ENCODE measurements around the gene PARP15. TPM values are rescaled to one million over a fixed set of nuclear protein-coding genes. Genes with fewer than 3 reads are reported as not detected.

PARP15 gene
- total RNA-seq, 1 experiment from 2014 or later, result 0.24 TPM

DNA sequence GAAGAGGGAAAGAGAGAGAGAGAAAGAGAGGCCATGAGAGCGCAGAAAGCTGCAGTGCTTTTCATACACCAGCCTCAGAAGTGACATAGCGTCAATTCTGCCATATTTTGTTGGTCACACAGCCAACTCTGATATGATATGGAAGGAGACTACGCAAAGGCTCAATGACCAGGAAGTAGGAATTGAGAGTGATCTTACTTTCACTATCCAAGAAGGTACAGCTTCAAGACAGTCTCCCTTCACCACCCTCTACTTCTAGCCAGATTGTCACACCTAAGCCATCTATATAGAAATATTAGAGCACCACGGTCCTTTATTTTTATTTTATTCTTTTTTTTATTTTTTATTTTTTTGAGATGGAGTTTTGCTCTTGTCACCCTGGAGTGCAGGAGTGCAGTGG lies 21.1 kb downstream of the PARP15 start:
- Mint-ChIP-seq H3K36me3 (ENCODE audit: insufficient read depth in 1 of 3, low read depth in 3 of 3) (no peaks in the 10 kb centered on the region; a peak in 1 of 7 replicates), H3K9me3 (no peaks in the 10 kb centered on the region), H3K4me3 (no peak overlapping the region), H3K27me3 (ENCODE audit: low read depth) (no peaks in the 10 kb centered on the region), H3K4me1 (peaks cover 0 to 4% of the 10 kb centered on the region in 2 experiments; a peak in 1 of 4 replicates), H3K27ac (no peak overlapping the region)
- H2BK12ac ChIP-seq (ENCODE audit: insufficient read length, low read depth, low read length), result no peak overlapping the region
- H3K4me1 ChIP-seq (ENCODE audit: insufficient read depth, low read length), result no peaks in the 10 kb centered on the region
- no peak overlapping the region for H4K91ac ChIP-seq (ENCODE audit: insufficient read length, low read depth, low read length)
- H3K9me3 ChIP-seq (ENCODE audit: control insufficient read depth, low read depth, low read length), result no peaks in the 10 kb centered on the region
- H3K14ac ChIP-seq (ENCODE audit: insufficient read depth, low read length), result no peak overlapping the region
- no peak overlapping the region for H3K27ac ChIP-seq (ENCODE audit: insufficient read length, low read depth, low read length)
- no peak overlapping the region for H3T11ph ChIP-seq (ENCODE audit: low read length)
- no peak overlapping the region for H2AFZ ChIP-seq (ENCODE audit: low read length)
- H4K8ac ChIP-seq (replicated peaks; ENCODE audit: insufficient read length, low read depth, low read length), result no peak overlapping the region
- TF ChIP-seq, protein P1, sequence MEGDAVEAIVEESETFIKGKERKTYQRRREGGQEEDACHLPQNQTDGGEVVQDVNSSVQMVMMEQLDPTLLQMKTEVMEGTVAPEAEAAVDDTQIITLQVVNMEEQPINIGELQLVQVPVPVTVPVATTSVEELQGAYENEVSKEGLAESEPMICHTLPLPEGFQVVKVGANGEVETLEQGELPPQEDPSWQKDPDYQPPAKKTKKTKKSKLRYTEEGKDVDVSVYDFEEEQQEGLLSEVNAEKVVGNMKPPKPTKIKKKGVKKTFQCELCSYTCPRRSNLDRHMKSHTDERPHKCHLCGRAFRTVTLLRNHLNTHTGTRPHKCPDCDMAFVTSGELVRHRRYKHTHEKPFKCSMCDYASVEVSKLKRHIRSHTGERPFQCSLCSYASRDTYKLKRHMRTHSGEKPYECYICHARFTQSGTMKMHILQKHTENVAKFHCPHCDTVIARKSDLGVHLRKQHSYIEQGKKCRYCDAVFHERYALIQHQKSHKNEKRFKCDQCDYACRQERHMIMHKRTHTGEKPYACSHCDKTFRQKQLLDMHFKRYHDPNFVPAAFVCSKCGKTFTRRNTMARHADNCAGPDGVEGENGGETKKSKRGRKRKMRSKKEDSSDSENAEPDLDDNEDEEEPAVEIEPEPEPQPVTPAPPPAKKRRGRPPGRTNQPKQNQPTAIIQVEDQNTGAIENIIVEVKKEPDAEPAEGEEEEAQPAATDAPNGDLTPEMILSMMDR (conservative IDR thresholded peaks at IDR 0.05), result no peak
- H3K79me2 ChIP-seq (ENCODE audit: insufficient read depth, low read length), result no peaks in the 10 kb centered on the region
- no peak overlapping the region for H2BK15ac ChIP-seq (ENCODE audit: low read depth, low read length)
- H2BK120ac ChIP-seq (ENCODE audit: low read depth, low read length, poor library complexity, severe bottlenecking), result no peak overlapping the region
- no peak overlapping the region for H3K23ac ChIP-seq (ENCODE audit: insufficient read length, low read depth, low read length)
- no peaks in the 10 kb centered on the region for H4K20me1 ChIP-seq (ENCODE audit: control insufficient read depth, insufficient read depth, insufficient read length)
- H4K5ac ChIP-seq (ENCODE audit: insufficient read length, low read depth, low read length), result no peak overlapping the region
- H2AK5ac ChIP-seq (ENCODE audit: insufficient read length, low read length), result no peak overlapping the region
- H3K56ac ChIP-seq (ENCODE audit: insufficient read length, low read depth, low read length), result no peak overlapping the region
- WGBS (ENCODE audit: extremely low coverage, insufficient read length, low lambda C conversion rate), result no CpG with 5 or more reads among the region's 4 CpGs
- no peak overlapping the region for H3K4me2 ChIP-seq (ENCODE audit: insufficient read depth, insufficient read length, low read length)
- no peak for DNase-seq
- H2BK5ac ChIP-seq (ENCODE audit: insufficient read length, low read length), result no peak overlapping the region
- no peak overlapping the region for H3K18ac ChIP-seq (ENCODE audit: insufficient read length, low read depth, low read length)
- H3K79me1 ChIP-seq (ENCODE audit: insufficient read depth, low read depth, low read length, poor library complexity, severe bottlenecking), result no peaks in the 10 kb centered on the region
- no peaks in the 10 kb centered on the region for H3K23me2 ChIP-seq (ENCODE audit: insufficient read length, low read depth, low read length, poor library complexity, severe bottlenecking)
- no peak overlapping the region for H3K4ac ChIP-seq (ENCODE audit: low read depth, low read length)
- H3K27me3 ChIP-seq (ENCODE audit: insufficient read depth, low read length), result no peaks in the 10 kb centered on the region
- H3K9ac ChIP-seq (ENCODE audit: extremely low read depth, insufficient read length, low read length), result no peak overlapping the region
- no peak overlapping the region for H2BK20ac ChIP-seq (ENCODE audit: low read depth, low read length, poor library complexity, severe bottlenecking)
